Measurements from ENCODE around the gene ABCA1. TPM values are rescaled to one million over a fixed set of nuclear protein-coding genes. Genes with fewer than 3 reads are reported as not detected.

Gene ABCA1
- total and polyA plus RNA-seq, 2 donors (not counting 1 experiment from before 2014, with no cell fraction given): 11.5 to 60.4 TPM

- H3K4me1 ChIP-seq (ENCODE audit: control insufficient read depth, extremely low read depth, insufficient read depth, low read length): peaks cover 11% of the 10 kb centered on the region
- no peaks in the 10 kb centered on the region for H3K9me3 ChIP-seq (ENCODE audit: control insufficient read depth, insufficient read depth, low read depth, low read length)
- DNase-seq (ENCODE audit: low read depth in 2 of 2): no peak
- no peaks in the 10 kb centered on the region for H3K36me3 ChIP-seq (ENCODE audit: control insufficient read depth, insufficient read depth, low read length)
- no peaks in the 10 kb centered on the region for H3K27me3 ChIP-seq (ENCODE audit: control insufficient read depth, insufficient read depth, low read length)
- H3K4me3 ChIP-seq (replicated peaks in 1 of 4; ENCODE audit: control extremely low read depth in 1 of 4, insufficient read depth in 1 of 4, low read depth in 3 of 4, low read length in 4 of 4): no peak overlapping the region
- no peak overlapping the region for H3K4me2 ChIP-seq (ENCODE audit: extremely low read depth, insufficient read depth, low read length)
- peaks cover 27% of the 10 kb centered on the region for H3K79me2 ChIP-seq (ENCODE audit: control insufficient read depth, insufficient read depth, low read length)
- H4K20me1 ChIP-seq (ENCODE audit: control insufficient read depth, extremely low read depth, insufficient read depth, low read length): no peaks in the 10 kb centered on the region
- no peak overlapping the region for H2AFZ ChIP-seq (ENCODE audit: low read length)
- no peak overlapping the region for H3K27ac ChIP-seq (ENCODE audit: insufficient read depth, low read length)
- TF ChIP-seq EZH2 (IDR thresholded peaks at IDR 0.05; ENCODE audit: low read length, missing control alignments) (no peak), CTCF (conservative IDR thresholded peaks at IDR 0.05 in 1 of 2, IDR thresholded peaks at IDR 0.05 in 1 of 2; ENCODE audit: low read depth in 1 of 2, low read length in 2 of 2) (no peak)
- H3K9ac ChIP-seq (ENCODE audit: insufficient read depth, low read length): no peak overlapping the region
These were observed 13.5 kb downstream of the ABCA1 start for GRCh38 chr9:104914466-104914865.

- Histone ChIP-seq H3K79me2 (ENCODE audit: control insufficient read depth, insufficient read depth, low read length) (peaks cover 29% of the 10 kb centered on the region), H3K9me3 (ENCODE audit: control insufficient read depth, insufficient read depth, low read depth, low read length) (no peaks in the 10 kb centered on the region), H3K9ac (ENCODE audit: insufficient read depth, low read length) (no peak overlapping the region), H3K36me3 (ENCODE audit: control insufficient read depth, insufficient read depth, low read length) (no peaks in the 10 kb centered on the region), H2AFZ (ENCODE audit: low read length) (no peak overlapping the region), H3K4me2 (ENCODE audit: extremely low read depth, insufficient read depth, low read length) (no peak overlapping the region), H4K20me1 (ENCODE audit: control insufficient read depth, extremely low read depth, insufficient read depth, low read length) (no peaks in the 10 kb centered on the region), H3K4me3 (replicated peaks in 1 of 4; ENCODE audit: control extremely low read depth in 1 of 4, insufficient read depth in 1 of 4, low read depth in 3 of 4, low read length in 4 of 4) (no peak overlapping the region), H3K4me1 (ENCODE audit: control insufficient read depth, extremely low read depth, insufficient read depth, low read length) (peaks cover 11% of the 10 kb centered on the region), H3K27ac (ENCODE audit: insufficient read depth, low read length) (no peak overlapping the region), H3K27me3 (ENCODE audit: control insufficient read depth, insufficient read depth, low read length) (no peaks in the 10 kb centered on the region)
- TF ChIP-seq EZH2 (IDR thresholded peaks at IDR 0.05; ENCODE audit: low read length, missing control alignments) (no peak), CTCF (conservative IDR thresholded peaks at IDR 0.05 in 1 of 2, IDR thresholded peaks at IDR 0.05 in 1 of 2; ENCODE audit: low read depth in 1 of 2, low read length in 2 of 2) (no peak)
- DNase-seq (ENCODE audit: low read depth in 2 of 2): no peak
These were observed 15.3 kb downstream of the ABCA1 start for GRCh38 chr9:104912606-104913005.

- peak; percentile 32 to 55 for DNase-seq (ENCODE audit: low read depth in 2 of 2)
- no peak overlapping the region for H3K4me3 ChIP-seq (replicated peaks in 1 of 4; ENCODE audit: control extremely low read depth in 1 of 4, insufficient read depth in 1 of 4, low read depth in 3 of 4, low read length in 4 of 4)
- no peaks in the 10 kb centered on the region for H4K20me1 ChIP-seq (ENCODE audit: control insufficient read depth, extremely low read depth, insufficient read depth, low read length)
- no peaks in the 10 kb centered on the region for H3K9me3 ChIP-seq (ENCODE audit: control insufficient read depth, insufficient read depth, low read depth, low read length)
- TF ChIP-seq EZH2 (IDR thresholded peaks at IDR 0.05; ENCODE audit: low read length, missing control alignments) (no peak), CTCF (conservative IDR thresholded peaks at IDR 0.05 in 1 of 2, IDR thresholded peaks at IDR 0.05 in 1 of 2; ENCODE audit: low read depth in 1 of 2, low read length in 2 of 2) (no peak)
- H2AFZ ChIP-seq (ENCODE audit: low read length): no peak overlapping the region
- H3K4me1 ChIP-seq (ENCODE audit: control insufficient read depth, extremely low read depth, insufficient read depth, low read length): peaks cover 24% of the 10 kb centered on the region
- peak overlapping the region; percentile 11 for H3K4me2 ChIP-seq (ENCODE audit: extremely low read depth, insufficient read depth, low read length)
- H3K79me2 ChIP-seq (ENCODE audit: control insufficient read depth, insufficient read depth, low read length): peaks cover 25% of the 10 kb centered on the region
- no peaks in the 10 kb centered on the region for H3K27me3 ChIP-seq (ENCODE audit: control insufficient read depth, insufficient read depth, low read length)
- H3K36me3 ChIP-seq (ENCODE audit: control insufficient read depth, insufficient read depth, low read length): no peaks in the 10 kb centered on the region
- H3K9ac ChIP-seq (ENCODE audit: insufficient read depth, low read length): no peak overlapping the region
- no peak overlapping the region for H3K27ac ChIP-seq (ENCODE audit: insufficient read depth, low read length)
These were observed 16.8 kb downstream of the ABCA1 start for GRCh38 chr9:104911032-104911607.

All from fibroblast of lung (primary cell).